K562 (cell line): Measurements from ENCODE around the gene MRM3.

Source experiments
- CREB1 ChIP-seq, 2 experiments: sonication (generic) in 1 of 2; formaldehyde crosslinking in 1 of 2; IDR thresholded peaks; 2 replicates each; pipeline versions ENCODE4 v1.6.1 to v1.8.0; 2012 to 2022; ENCODE audit warnings: inconsistent platforms in 1 of 2, mild to moderate bottlenecking in 1 of 2, missing genetic modification reagents in 1 of 2, moderate library complexity in 1 of 2
- CTCF ChIP-seq, 3 experiments: IDR thresholded peaks in 2 of 3; conservative IDR thresholded peaks in 1 of 3; 2 replicates each; pipeline ENCODE4 v1.5.1; 2011 to 2012; ENCODE audit warnings: low read length in 3 of 3, mild to moderate bottlenecking in 3 of 3, control low read depth in 2 of 3, improper control_type of control experiment in 1 of 3, inconsistent platforms in 1 of 3, low read depth in 1 of 3, mixed read lengths in 1 of 3, moderate library complexity in 1 of 3; ENCODE audit not compliant: insufficient read depth in 2 of 3
- FOXP4 ChIP-seq: sonication (generic); formaldehyde crosslinking; IDR thresholded peaks from 2 replicates; pipeline ENCODE4 v1.8.0; 2022; ENCODE audit warnings: mild to moderate bottlenecking, missing genetic modification reagents, borderline replicate concordance
- JUN ChIP-seq, 2 experiments: sonication (generic) in 1 of 2; formaldehyde crosslinking in 1 of 2; IDR thresholded peaks; 2 replicates each; pipeline versions ENCODE4 v1.6.1 to v1.8.0; 2012 to 2022; ENCODE audit warnings: borderline replicate concordance in 2 of 2, mild to moderate bottlenecking in 2 of 2, improper control_type of control experiment in 1 of 2, low read depth in 1 of 2, low read length in 1 of 2, missing genetic modification reagents in 1 of 2
- MECOM ChIP-seq: fragments of 250-450 bp; sonication (Bioruptor Pico); IDR thresholded peaks from 2 replicates; pipeline ENCODE4 v1.8.0; 2022; ENCODE audit warnings: inconsistent platforms
- MXI1 ChIP-seq: IDR thresholded peaks from 2 replicates; pipeline ENCODE4 v1.6.1; 2011; ENCODE audit warnings: low read depth, mild to moderate bottlenecking, improper control_type of control experiment, low read length
- RFX1 ChIP-seq: fragments of 450-650 bp; IDR thresholded peaks from 2 replicates; pipeline ENCODE4 v1.6.1; 2016; ENCODE audit warnings: mild to moderate bottlenecking, moderate library complexity
- SRSF9 ChIP-seq: fragments of 200-400 bp; formaldehyde crosslinking; IDR thresholded peaks from 2 replicates; pipeline ENCODE4 v1.6.1; 2017; ENCODE audit warnings: low read depth, low read length, borderline replicate concordance
- YY1 ChIP-seq, 3 experiments: IDR thresholded peaks; 2 replicates each; pipeline ENCODE4 v1.6.1; 2011; ENCODE audit warnings: low read length in 2 of 3, mild to moderate bottlenecking in 2 of 3, moderate library complexity in 2 of 3, borderline replicate concordance in 1 of 3, control low read depth in 1 of 3, low read depth in 1 of 3; ENCODE audit not compliant: insufficient read depth in 3 of 3, insufficient replicate concordance in 2 of 3, control insufficient read depth in 1 of 3, insufficient read length in 1 of 3; ENCODE audit errors: extremely low read depth in 1 of 3

- TF ChIP-seq CTCF (IDR thresholded peaks at IDR 0.05 in 2 of 3, conservative IDR thresholded peaks at IDR 0.05 in 1 of 3; ENCODE audit: insufficient read depth in 2 of 3, low read depth in 1 of 3, low read length in 3 of 3) (no peak), CREB1 (IDR thresholded peaks at IDR 0.05) (no peak), CREB1 (CRISPR knock-in tag; IDR thresholded peaks at IDR 0.05) (no peak), JUN (IDR thresholded peaks at IDR 0.05; ENCODE audit: borderline replicate concordance, low read depth, low read length) (no peak), JUN (CRISPR knock-in tag; IDR thresholded peaks at IDR 0.05; ENCODE audit: borderline replicate concordance) (no peak), SRSF9 (no peak), YY1 (IDR thresholded peaks at IDR 0.05; ENCODE audit: borderline replicate concordance in 1 of 3, control insufficient read depth in 1 of 3, extremely low read depth in 1 of 3, insufficient read depth in 3 of 3, insufficient read length in 1 of 3, insufficient replicate concordance in 2 of 3, low read depth in 1 of 3, low read length in 2 of 3) (no peak), MXI1 (no peak), RFX1 (no peak), MECOM (CRISPR knock-in tag) (no peak), FOXP4 (no peak)
Measured at GRCh38 chr17:745406-745805, 36.7 kb upstream of the MRM3 start.
